ENCODE data around the gene CACNA1C. TPM values are rescaled to one million over a fixed set of nuclear protein-coding genes. Genes with fewer than 3 reads are reported as not detected.

The CACNA1C gene
- total RNA-seq, 2 experiments from 2014 or later: 0.69 to 1.4 TPM

DNA sequence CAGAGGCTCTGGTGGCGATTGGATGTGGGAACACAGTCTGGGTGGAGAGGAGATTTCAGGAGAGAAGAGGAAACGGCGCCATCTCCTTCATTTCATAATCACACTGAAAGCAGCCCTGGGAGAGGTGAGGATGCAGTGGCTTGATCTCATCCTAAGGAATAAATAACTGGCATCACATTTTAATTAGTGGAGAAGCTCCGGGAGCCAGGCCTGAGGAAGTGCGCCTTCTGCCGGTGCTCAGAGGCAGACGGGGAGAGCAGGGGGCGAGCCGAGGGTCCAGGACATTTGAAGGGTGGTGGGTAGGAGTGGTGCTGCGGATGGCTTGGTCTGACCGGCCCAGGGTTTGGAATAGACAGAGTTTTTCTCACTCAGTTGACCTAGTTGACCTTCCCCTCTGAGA, 265.0 kb downstream of the CACNA1C start:
- Histone ChIP-seq H4K20me1 (ENCODE audit: insufficient read depth, low read length) (no peaks in the 10 kb centered on the region), H3K4me2 (ENCODE audit: low read length) (no peak overlapping the region), H3K4me3 (ENCODE audit: low read depth, low read length, poor library complexity, severe bottlenecking) (no peak overlapping the region), H2AFZ (ENCODE audit: low read length) (no peak overlapping the region), H3K27ac (ENCODE audit: low read depth, low read length, poor library complexity, severe bottlenecking) (no peak overlapping the region), H3K9me3 (ENCODE audit: low read length) (no peaks in the 10 kb centered on the region), H3K36me3 (ENCODE audit: insufficient read depth, low read length) (no peaks in the 10 kb centered on the region), H3K4me1 (ENCODE audit: insufficient read depth, low read length, poor library complexity, severe bottlenecking) (no peaks in the 10 kb centered on the region), H3K9me2 (ENCODE audit: insufficient read depth, low read length) (no peaks in the 10 kb centered on the region), H3K79me2 (ENCODE audit: insufficient read depth, low read depth, low read length) (no peaks in the 10 kb centered on the region)
- DNase-seq (ENCODE audit: low spot score): no peak
- ChIA-PET POLR2A (no interaction called here), CTCF (ENCODE audit: unreplicated experiment) (no interaction called here)
- intact Hi-C loops (cut with micrococcal nuclease; ENCODE audit: unreplicated experiment): no loop called here
- no TSS peak for BruUV-seq (replicated peaks)
- no peak for TF ChIP-seq EZH2phosphoT487 (IDR thresholded peaks at IDR 0.05; ENCODE audit: borderline replicate concordance, low read depth, low read length)
- TF ChIP-seq, protein P1, sequence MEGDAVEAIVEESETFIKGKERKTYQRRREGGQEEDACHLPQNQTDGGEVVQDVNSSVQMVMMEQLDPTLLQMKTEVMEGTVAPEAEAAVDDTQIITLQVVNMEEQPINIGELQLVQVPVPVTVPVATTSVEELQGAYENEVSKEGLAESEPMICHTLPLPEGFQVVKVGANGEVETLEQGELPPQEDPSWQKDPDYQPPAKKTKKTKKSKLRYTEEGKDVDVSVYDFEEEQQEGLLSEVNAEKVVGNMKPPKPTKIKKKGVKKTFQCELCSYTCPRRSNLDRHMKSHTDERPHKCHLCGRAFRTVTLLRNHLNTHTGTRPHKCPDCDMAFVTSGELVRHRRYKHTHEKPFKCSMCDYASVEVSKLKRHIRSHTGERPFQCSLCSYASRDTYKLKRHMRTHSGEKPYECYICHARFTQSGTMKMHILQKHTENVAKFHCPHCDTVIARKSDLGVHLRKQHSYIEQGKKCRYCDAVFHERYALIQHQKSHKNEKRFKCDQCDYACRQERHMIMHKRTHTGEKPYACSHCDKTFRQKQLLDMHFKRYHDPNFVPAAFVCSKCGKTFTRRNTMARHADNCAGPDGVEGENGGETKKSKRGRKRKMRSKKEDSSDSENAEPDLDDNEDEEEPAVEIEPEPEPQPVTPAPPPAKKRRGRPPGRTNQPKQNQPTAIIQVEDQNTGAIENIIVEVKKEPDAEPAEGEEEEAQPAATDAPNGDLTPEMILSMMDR (conservative IDR thresholded peaks at IDR 0.05; ENCODE audit: low read length): no peak

DNA sequence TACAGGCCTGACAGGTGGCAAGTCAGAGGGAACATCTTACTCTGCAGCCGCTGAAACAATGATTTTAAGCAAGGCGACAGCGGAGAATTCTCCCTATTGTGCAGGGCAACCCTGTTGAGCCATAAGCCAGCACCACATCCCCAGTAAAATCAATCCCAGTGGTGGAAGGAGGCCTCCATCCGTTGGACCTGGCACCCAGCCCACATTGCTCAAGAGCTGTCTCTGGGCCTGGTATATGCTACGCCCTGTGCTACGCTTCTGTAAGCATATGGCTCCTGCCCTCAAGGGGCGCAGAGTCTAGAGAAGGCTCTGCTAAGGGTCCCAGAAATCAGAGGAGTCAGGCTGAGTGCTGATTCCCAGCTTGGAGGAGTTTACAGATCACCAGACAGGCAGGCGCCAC, 265.5 kb downstream of the CACNA1C start:
- Histone ChIP-seq H3K4me1 (ENCODE audit: insufficient read depth, low read length, poor library complexity, severe bottlenecking) (no peaks in the 10 kb centered on the region), H4K20me1 (ENCODE audit: insufficient read depth, low read length) (no peaks in the 10 kb centered on the region), H3K9me2 (ENCODE audit: insufficient read depth, low read length) (no peaks in the 10 kb centered on the region), H3K4me3 (ENCODE audit: low read depth, low read length, poor library complexity, severe bottlenecking) (no peak overlapping the region), H3K36me3 (ENCODE audit: insufficient read depth, low read length) (no peaks in the 10 kb centered on the region), H3K79me2 (ENCODE audit: insufficient read depth, low read depth, low read length) (no peaks in the 10 kb centered on the region), H2AFZ (ENCODE audit: low read length) (no peak overlapping the region), H3K27ac (ENCODE audit: low read depth, low read length, poor library complexity, severe bottlenecking) (no peak overlapping the region), H3K9me3 (ENCODE audit: low read length) (no peaks in the 10 kb centered on the region), H3K4me2 (ENCODE audit: low read length) (no peak overlapping the region)
- ChIA-PET CTCF (ENCODE audit: unreplicated experiment) (no interaction called here), POLR2A (no interaction called here)
- TF ChIP-seq, protein P1 (conservative IDR thresholded peaks at IDR 0.05; ENCODE audit: low read length): no peak
- TF ChIP-seq EZH2phosphoT487 (IDR thresholded peaks at IDR 0.05; ENCODE audit: borderline replicate concordance, low read depth, low read length): no peak
- no peak for DNase-seq (ENCODE audit: low spot score)
- intact Hi-C loops (cut with micrococcal nuclease; ENCODE audit: unreplicated experiment): no loop called here
- BruUV-seq (replicated peaks): no TSS peak

DNA sequence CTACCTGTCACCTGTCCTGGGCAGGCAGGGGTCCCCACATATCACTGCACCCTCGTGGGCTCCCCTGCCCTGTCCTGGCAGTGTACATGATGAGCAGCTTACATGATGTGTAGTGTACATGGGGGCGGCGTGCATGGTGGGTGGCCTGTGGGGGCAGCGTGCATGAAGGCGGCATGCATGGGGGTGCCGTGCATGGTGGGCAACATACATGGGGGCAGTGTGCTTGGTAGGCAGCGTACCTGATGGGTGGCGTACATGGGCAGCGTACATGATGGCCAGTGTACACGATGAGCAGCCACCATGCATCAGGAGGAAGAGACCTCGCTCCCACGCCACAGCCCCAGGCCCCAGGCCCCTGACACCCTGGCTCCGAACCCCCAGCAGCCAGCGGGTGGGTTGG, 266.3 kb downstream of the CACNA1C start:
- H3K4me3 ChIP-seq (ENCODE audit: low read depth, low read length, poor library complexity, severe bottlenecking): no peak overlapping the region
- H3K27ac ChIP-seq (ENCODE audit: low read depth, low read length, poor library complexity, severe bottlenecking): no peak overlapping the region
- H2AFZ ChIP-seq (ENCODE audit: low read length): no peak overlapping the region
- no peaks in the 10 kb centered on the region for H4K20me1 ChIP-seq (ENCODE audit: insufficient read depth, low read length)
- BruUV-seq (replicated peaks): no TSS peak
- H3K79me2 ChIP-seq (ENCODE audit: insufficient read depth, low read depth, low read length): no peaks in the 10 kb centered on the region
- POLR2A ChIA-PET: no interaction called here
- H3K4me1 ChIP-seq (ENCODE audit: insufficient read depth, low read length, poor library complexity, severe bottlenecking): no peaks in the 10 kb centered on the region
- no peaks in the 10 kb centered on the region for H3K9me3 ChIP-seq (ENCODE audit: low read length)
- DNase-seq (ENCODE audit: low spot score): no peak
- CTCF ChIA-PET (ENCODE audit: unreplicated experiment): no interaction called here
- TF ChIP-seq, protein P1 (conservative IDR thresholded peaks at IDR 0.05; ENCODE audit: low read length): no peak
- no peak for TF ChIP-seq EZH2phosphoT487 (IDR thresholded peaks at IDR 0.05; ENCODE audit: borderline replicate concordance, low read depth, low read length)
- H3K4me2 ChIP-seq (ENCODE audit: low read length): no peak overlapping the region
- no peaks in the 10 kb centered on the region for H3K9me2 ChIP-seq (ENCODE audit: insufficient read depth, low read length)
- intact Hi-C loops (cut with micrococcal nuclease; ENCODE audit: unreplicated experiment): no loop called here
- no peaks in the 10 kb centered on the region for H3K36me3 ChIP-seq (ENCODE audit: insufficient read depth, low read length)
